HG03039 (cell line): ENCODE measurements around the gene MCRIP2.

Source experiments
- ATAC-seq: cut with Tn5 transposase; IDR thresholded peaks from one replicate; pipeline ENCODE4 v1.9.1; 2021; ENCODE audit warnings: mild to moderate bottlenecking, moderate library complexity; ENCODE audit not compliant: unreplicated experiment

MCRIP2 gene

GRCh38 chr16:695355-696089 is 53.9 kb downstream of the MCRIP2 start:
- ATAC-seq, result no peak
